GM23248 (cell line): Measurements from ENCODE around the gene BRI3BP. TPM values are rescaled to one million over a fixed set of nuclear protein-coding genes. Genes with fewer than 3 reads are reported as not detected.

Experiments
- DNase-seq: peaks from one replicate; pipeline ENCODE4 v3.0.0-alpha.2; 2015
- H2AFZ ChIP-seq: fragments of 200-600 bp; sonication (generic); 2 replicates; pipeline ENCODE4 v1.6.1; 2016; ENCODE audit warnings: antibody characterized with exemption
- H3F3A ChIP-seq: fragments of 200-600 bp; sonication (generic); 2 replicates; pipeline ENCODE4 v1.6.1; 2016; ENCODE audit warnings: mild to moderate bottlenecking, antibody characterized with exemption, mixed run types; ENCODE audit not compliant: insufficient read depth
- H3K27ac ChIP-seq: fragments of 200-600 bp; sonication (generic); 2 replicates; pipeline ENCODE4 v1.5.1; 2016; ENCODE audit warnings: mild to moderate bottlenecking
- H3K27me3 ChIP-seq: fragments of 200-600 bp; sonication (generic); replicated peaks from 2 replicates; pipeline ENCODE4 v1.6.1; 2016; ENCODE audit warnings: mild to moderate bottlenecking; ENCODE audit not compliant: insufficient read depth
- H3K36me3 ChIP-seq: fragments of 200-600 bp; sonication (generic); 2 replicates; pipeline ENCODE4 v1.6.1; 2016; ENCODE audit warnings: low read depth, mild to moderate bottlenecking
- H3K4me1 ChIP-seq: fragments of 200-600 bp; sonication (generic); 2 replicates; pipeline ENCODE4 v1.6.1; 2016; ENCODE audit warnings: mild to moderate bottlenecking; ENCODE audit not compliant: insufficient read depth
- H3K4me2 ChIP-seq: fragments of 200-600 bp; sonication (generic); one replicate; pipeline ENCODE4 v1.6.1; 2016; ENCODE audit warnings: mild to moderate bottlenecking; ENCODE audit not compliant: unreplicated experiment
- H3K4me3 ChIP-seq: fragments of 200-600 bp; sonication (generic); 2 replicates; pipeline ENCODE4 v1.5.1; 2016; ENCODE audit warnings: mild to moderate bottlenecking
- H3K79me2 ChIP-seq: fragments of 200-600 bp; sonication (generic); 2 replicates; pipeline ENCODE4 v1.6.1; 2016; ENCODE audit warnings: mild to moderate bottlenecking; ENCODE audit not compliant: insufficient read depth
- H3K9ac ChIP-seq: fragments of 200-600 bp; sonication (generic); 2 replicates; pipeline ENCODE4 v1.6.1; 2016; ENCODE audit warnings: mild to moderate bottlenecking
- H3K9me2 ChIP-seq: fragments of 200-600 bp; sonication (generic); 2 replicates; pipeline ENCODE4 v1.6.1; 2016; ENCODE audit warnings: mixed run types, mild to moderate bottlenecking, moderate library complexity; ENCODE audit not compliant: insufficient read depth
- H3K9me3 ChIP-seq: fragments of 200-600 bp; sonication (generic); one replicate; pipeline ENCODE4 v1.6.1; 2017; ENCODE audit warnings: low read depth
- H4K20me1 ChIP-seq: fragments of 200-600 bp; sonication (generic); 2 replicates; pipeline ENCODE4 v1.6.0; 2016; ENCODE audit not compliant: insufficient read depth
- EZH2 ChIP-seq: fragments of 200-600 bp; sonication (generic); IDR thresholded peaks from 2 replicates; pipeline ENCODE4 v1.6.1; 2018; ENCODE audit warnings: antibody characterized with exemption, mild to moderate bottlenecking; ENCODE audit not compliant: insufficient read depth, poor library complexity, severe bottlenecking
- EZH2phosphoT487 ChIP-seq: fragments of 200-600 bp; sonication (generic); IDR thresholded peaks from 2 replicates; pipeline ENCODE4 v1.6.1; 2018; ENCODE audit warnings: antibody characterized with exemption, moderate library complexity, mild to moderate bottlenecking, low read depth; ENCODE audit not compliant: insufficient read depth
- WGBS, 2 experiments: methylation state at CpG; one replicate each; pipeline ENCODE4 v1.1.6; 2015 to 2017; ENCODE audit warnings: low lambda C conversion rate in 2 of 2, low coverage in 1 of 2; ENCODE audit errors: missing lambda C conversion rate in 2 of 2; 5-methylcytosine and 5-hydroxymethylcytosine counted together
- in situ Hi-C: fragments of 300-500 bp; cut with MboI; formaldehyde crosslinking; loops from 2 replicates; pipeline ENCODE4 v1.15.0; 2020
- polyA plus RNA-seq: library from polyadenylated mRNA; unstranded; fragments of >200 nt; fragmentation: Nextera tagmentation; extraction: Ambion mirVana; gene quantifications from 2 replicates; pipeline ENCODE4 v1.2.1, GENCODE V29; 2016
- total RNA-seq: library from RNA; depleted of rRNA; stranded (reverse); fragments of >200 nt; shearing (Covaris generic); gene quantifications from 2 replicates; pipeline ENCODE4 v1.2.3, GENCODE V29; 2014

The BRI3BP gene
- total and polyA plus RNA-seq, 2 experiments from 2014 or later: 3.5 to 4.2 TPM

GRCh38 chr12:124949066-124949465 lies 44.4 kb upstream of the BRI3BP start:
- Histone ChIP-seq H3K4me1 (no peaks in the 10 kb centered on the region), H3K27me3 (no peaks in the 10 kb centered on the region), H2AFZ (no peak overlapping the region), H4K20me1 (no peaks in the 10 kb centered on the region), H3K4me3 (no peak overlapping the region), H3K9me3 (no peaks in the 10 kb centered on the region), H3K9ac (no peak overlapping the region), H3K4me2 (no peak overlapping the region), H3K27ac (no peak overlapping the region), H3K36me3 (no peaks in the 10 kb centered on the region), H3K79me2 (no peaks in the 10 kb centered on the region), H3F3A (no peaks in the 10 kb centered on the region), H3K9me2 (no peaks in the 10 kb centered on the region)
- no peak for TF ChIP-seq EZH2
- no peak for TF ChIP-seq EZH2phosphoT487
- no peak for DNase-seq
- in situ Hi-C loops: no loop called here
- 89 to 92% methylated on average over 8 to 11 of the region's 12 CpGs for WGBS, 2 experiments

GRCh38 chr12:124949779-124950728 lies 43.4 kb upstream of the BRI3BP start:
- no peaks in the 10 kb centered on the region for H4K20me1 ChIP-seq
- no peak for DNase-seq
- H2AFZ ChIP-seq: no peak overlapping the region
- H3K27me3 ChIP-seq: no peaks in the 10 kb centered on the region
- H3K36me3 ChIP-seq: no peaks in the 10 kb centered on the region; the same call in 1 of the 2 replicates
- WGBS, 2 experiments: 95 to 96% methylated on average over 27 to 47 of the region's 47 CpGs
- H3K9me3 ChIP-seq: no peaks in the 10 kb centered on the region
- H3K9me2 ChIP-seq: no peaks in the 10 kb centered on the region
- no peak overlapping the region for H3K9ac ChIP-seq
- no peak overlapping the region for H3K4me2 ChIP-seq
- in situ Hi-C loops: no loop called here
- H3K79me2 ChIP-seq: no peaks in the 10 kb centered on the region
- H3K4me3 ChIP-seq: no peak overlapping the region
- no peaks in the 10 kb centered on the region for H3K4me1 ChIP-seq
- no peak for TF ChIP-seq EZH2
- TF ChIP-seq EZH2phosphoT487: no peak
- no peak overlapping the region for H3K27ac ChIP-seq
- H3F3A ChIP-seq: no peaks in the 10 kb centered on the region

DNA sequence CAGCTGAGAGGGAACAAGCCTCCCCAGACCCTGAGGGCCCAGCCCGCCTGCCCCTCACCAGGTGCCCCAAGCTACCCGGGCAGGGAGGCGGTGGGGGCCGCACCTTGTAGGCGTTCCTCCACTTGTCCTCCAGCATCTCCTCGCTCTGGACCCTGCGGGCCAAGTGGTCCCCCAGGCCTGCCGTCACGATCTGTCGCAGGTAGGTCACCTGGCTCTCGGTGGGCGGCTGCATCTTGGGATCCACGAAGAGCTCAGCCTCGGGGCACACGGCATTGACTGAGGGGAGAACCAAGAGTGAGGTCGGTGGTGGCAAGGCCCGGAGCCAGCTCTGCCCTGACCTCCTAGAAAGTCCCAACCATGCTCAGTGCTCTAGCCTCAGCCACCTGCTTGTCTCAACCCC lies 41.1 kb upstream of the BRI3BP start:
- no peaks in the 10 kb centered on the region for H3K9me3 ChIP-seq
- in situ Hi-C loops: no loop called here
- H3K36me3 ChIP-seq: no peaks in the 10 kb centered on the region; the same call in 1 of the 2 replicates
- H3K4me3 ChIP-seq: no peak overlapping the region
- H3F3A ChIP-seq: no peaks in the 10 kb centered on the region
- H3K4me1 ChIP-seq: no peaks in the 10 kb centered on the region
- H3K9ac ChIP-seq: no peak overlapping the region
- no peak for DNase-seq
- no peak overlapping the region for H3K27ac ChIP-seq
- H3K4me2 ChIP-seq: no peak overlapping the region
- WGBS, 2 experiments: 92 to 93% methylated on average over 17 of the region's 17 CpGs
- no peaks in the 10 kb centered on the region for H3K27me3 ChIP-seq
- TF ChIP-seq EZH2phosphoT487 (no peak), EZH2 (no peak)
- H3K9me2 ChIP-seq: no peaks in the 10 kb centered on the region
- H4K20me1 ChIP-seq: no peaks in the 10 kb centered on the region
- no peak overlapping the region for H2AFZ ChIP-seq
- H3K79me2 ChIP-seq: no peaks in the 10 kb centered on the region

- no peak overlapping the region for H3K27ac ChIP-seq
- no peaks in the 10 kb centered on the region for H3K9me3 ChIP-seq
- no peak overlapping the region for H3K4me2 ChIP-seq
- no peak overlapping the region for H3K4me3 ChIP-seq
- in situ Hi-C loops: no loop called here
- no peaks in the 10 kb centered on the region for H3K4me1 ChIP-seq
- H3K79me2 ChIP-seq: no peaks in the 10 kb centered on the region
- no peak overlapping the region for H2AFZ ChIP-seq
- no peak overlapping the region for H3K9ac ChIP-seq
- no peak for DNase-seq
- H4K20me1 ChIP-seq: no peaks in the 10 kb centered on the region
- H3K9me2 ChIP-seq: no peaks in the 10 kb centered on the region
- 79 to 86% methylated on average over 8 of the region's 8 CpGs for WGBS, 2 experiments
- TF ChIP-seq EZH2phosphoT487: no peak
- TF ChIP-seq EZH2: no peak
- H3K27me3 ChIP-seq: no peaks in the 10 kb centered on the region
- no peaks in the 10 kb centered on the region for H3F3A ChIP-seq
- no peaks in the 10 kb centered on the region; the same call in 1 of the 2 replicates for H3K36me3 ChIP-seq
Observed at GRCh38 chr12:124952801-124953200, 40.6 kb upstream of the BRI3BP start.
